ENCODE data around the gene CCNQ. TPM values are rescaled to one million over a fixed set of nuclear protein-coding genes. Genes with fewer than 3 reads are reported as not detected.

Gene CCNQ
- polyA plus RNA-seq, 1 of the 3 experiments (the other 2 are of a cell fraction), result 45.3 TPM

DNA sequence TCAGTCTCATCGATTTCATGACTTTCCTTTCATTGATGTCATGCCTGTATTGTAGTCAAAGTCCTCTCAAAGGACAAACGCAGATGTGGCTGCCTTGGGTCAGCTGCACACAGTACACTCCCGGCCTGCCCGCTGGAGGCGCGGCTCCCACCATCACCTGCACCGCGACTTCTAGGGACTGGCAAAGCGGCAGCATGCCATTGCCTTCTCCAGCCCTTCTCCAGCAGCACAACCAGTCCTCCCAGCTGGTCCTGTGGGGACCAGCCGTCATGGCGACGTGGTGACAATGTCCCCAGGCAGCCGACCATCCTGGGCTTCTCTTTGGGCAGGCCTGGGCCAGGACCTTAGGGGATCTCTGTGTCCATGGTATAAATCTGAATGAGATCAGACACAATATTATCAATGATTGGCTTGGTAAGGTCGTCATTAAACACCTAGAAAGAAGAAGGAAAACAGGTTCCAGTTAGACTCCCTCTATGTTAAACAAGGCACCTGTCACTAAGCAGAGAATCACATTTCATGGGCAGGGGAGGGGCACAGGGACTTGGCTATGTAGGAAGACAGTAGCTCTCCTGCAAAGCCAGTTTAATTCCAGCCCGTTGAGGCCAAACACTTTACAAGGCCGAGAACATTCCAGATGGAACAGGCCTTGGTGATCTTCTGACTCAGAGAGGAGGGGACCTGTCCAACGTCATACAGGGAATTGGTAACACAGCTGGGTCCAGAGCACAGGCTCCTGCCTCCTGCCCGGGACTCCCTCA lies 10.7 kb downstream of the CCNQ start:
- ChIA-PET CTCF (no interaction called here), POLR2A (no interaction called here)
- H3K4me1 ChIP-seq (ENCODE audit: control insufficient read depth in 1 of 2, insufficient read depth in 2 of 2, low read depth in 1 of 2, low read length in 1 of 2), result peaks cover 0 to 11% of the 10 kb centered on the region in 2 experiments; a peak in 1 of 4 replicates
- H3K9me2 ChIP-seq, result no peaks in the 10 kb centered on the region
- TF ChIP-seq JUND (IDR thresholded peaks at IDR 0.05), result no peak
- TF ChIP-seq FOSL2 (IDR thresholded peaks at IDR 0.05; ENCODE audit: borderline replicate concordance, low read depth), result no peak
- no peak overlapping the region for H3K4me2 ChIP-seq
- peaks cover 0 to 8% of the 10 kb centered on the region in 2 experiments for H3K36me3 ChIP-seq (replicated peaks in 1 of 2; ENCODE audit: control insufficient read depth in 1 of 2, insufficient read depth in 2 of 2, low read length in 1 of 2)
- no peaks in the 10 kb centered on the region for H3K9me3 ChIP-seq
- H4K20me1 ChIP-seq (ENCODE audit: insufficient read depth), result no peaks in the 10 kb centered on the region
- H3K4me3 ChIP-seq (ENCODE audit: low read depth in 2 of 2, low read length in 1 of 2), result no peak overlapping the region
- no peak overlapping the region for H2AFZ ChIP-seq (ENCODE audit: low read depth)
- H3F3A ChIP-seq (replicated peaks; ENCODE audit: insufficient read depth), result no peaks in the 10 kb centered on the region
- 40% methylated on average over 12 of the region's 18 CpGs for WGBS (ENCODE audit: low lambda C conversion rate)
- H3K27me3 ChIP-seq (ENCODE audit: insufficient read depth), result peaks cover 21% of the 10 kb centered on the region; the same call in 1 of the 2 replicates
- H3K9ac ChIP-seq, result no peak overlapping the region
- no peak overlapping the region for H3K27ac ChIP-seq (ENCODE audit: low read depth in 2 of 2, low read length in 1 of 2)
- H3K79me2 ChIP-seq (ENCODE audit: insufficient read depth), result no peaks in the 10 kb centered on the region
- DNase-seq, result no peak

DNA sequence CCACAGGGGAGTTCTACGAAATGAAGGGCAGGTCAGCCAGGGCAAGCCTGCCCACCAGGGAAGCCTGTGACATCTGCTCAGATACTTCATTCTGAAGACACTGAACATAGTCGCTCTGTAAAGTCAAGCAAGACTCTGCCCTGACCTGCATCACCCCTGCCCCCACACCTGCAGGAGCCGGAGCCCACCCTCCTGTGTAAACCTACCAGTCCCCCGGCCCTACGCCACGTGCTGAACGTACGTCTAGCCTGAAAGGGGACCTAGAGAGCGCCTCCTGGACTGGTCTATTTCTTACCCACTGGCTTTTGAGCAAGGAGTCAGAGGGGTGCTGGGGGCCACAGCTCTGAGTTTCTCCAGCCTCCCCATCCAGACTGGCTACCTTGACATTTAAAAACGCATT lies 11.6 kb downstream of the CCNQ start:
- H3K79me2 ChIP-seq (ENCODE audit: insufficient read depth), result no peaks in the 10 kb centered on the region
- H3K27me3 ChIP-seq (ENCODE audit: insufficient read depth), result peaks cover 28% of the 10 kb centered on the region
- peaks cover 0 to 2% of the 10 kb centered on the region in 2 experiments; a peak in 1 of 4 replicates for H3K4me1 ChIP-seq (ENCODE audit: control insufficient read depth in 1 of 2, insufficient read depth in 2 of 2, low read depth in 1 of 2, low read length in 1 of 2)
- ChIA-PET POLR2A (no interaction called here), CTCF (no interaction called here)
- no peak overlapping the region for H3K4me2 ChIP-seq
- no peak overlapping the region for H3K27ac ChIP-seq (ENCODE audit: low read depth in 2 of 2, low read length in 1 of 2)
- no peaks in the 10 kb centered on the region for H3K9me3 ChIP-seq
- H3K9me2 ChIP-seq, result no peaks in the 10 kb centered on the region
- H4K20me1 ChIP-seq (ENCODE audit: insufficient read depth), result no peaks in the 10 kb centered on the region
- peaks cover 0 to 7% of the 10 kb centered on the region in 2 experiments for H3K36me3 ChIP-seq (replicated peaks in 1 of 2; ENCODE audit: control insufficient read depth in 1 of 2, insufficient read depth in 2 of 2, low read length in 1 of 2)
- DNase-seq, result no peak
- H3F3A ChIP-seq (replicated peaks; ENCODE audit: insufficient read depth), result no peaks in the 10 kb centered on the region
- no peak overlapping the region for H3K4me3 ChIP-seq (ENCODE audit: low read depth in 2 of 2, low read length in 1 of 2)
- TF ChIP-seq, protein P1, sequence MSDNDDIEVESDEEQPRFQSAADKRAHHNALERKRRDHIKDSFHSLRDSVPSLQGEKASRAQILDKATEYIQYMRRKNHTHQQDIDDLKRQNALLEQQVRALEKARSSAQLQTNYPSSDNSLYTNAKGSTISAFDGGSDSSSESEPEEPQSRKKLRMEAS (IDR thresholded peaks at IDR 0.05; ENCODE audit: low read depth), result no peak
- TF ChIP-seq TEAD4 (IDR thresholded peaks at IDR 0.05; ENCODE audit: borderline replicate concordance, insufficient read depth) (no peak), TCF12 (IDR thresholded peaks at IDR 0.05) (no peak), JUND (IDR thresholded peaks at IDR 0.05) (no peak), CHD2 (IDR thresholded peaks at IDR 0.05; ENCODE audit: low read length, partially characterized antibody) (no peak), ELF1 (IDR thresholded peaks at IDR 0.05) (no peak), FOSL2 (IDR thresholded peaks at IDR 0.05; ENCODE audit: borderline replicate concordance, low read depth) (no peak), RXRA (IDR thresholded peaks at IDR 0.05; ENCODE audit: borderline replicate concordance, low read depth) (no peak), FOXJ3 (CRISPR knock-in tag; IDR thresholded peaks at IDR 0.05) (no peak), RCOR1 (IDR thresholded peaks at IDR 0.05; ENCODE audit: low read length) (no peak), EZH2phosphoT487 (IDR thresholded peaks at IDR 0.05; ENCODE audit: borderline replicate concordance, low read depth) (no peak), GATA2 (CRISPR knock-in tag; IDR thresholded peaks at IDR 0.05) (no peak), SIN3A (IDR thresholded peaks at IDR 0.05; ENCODE audit: borderline replicate concordance, low read depth, low read length) (no peak), NRF1 (IDR thresholded peaks at IDR 0.05; ENCODE audit: low read depth, low read length) (no peak)
- TF ChIP-seq, protein P2, sequence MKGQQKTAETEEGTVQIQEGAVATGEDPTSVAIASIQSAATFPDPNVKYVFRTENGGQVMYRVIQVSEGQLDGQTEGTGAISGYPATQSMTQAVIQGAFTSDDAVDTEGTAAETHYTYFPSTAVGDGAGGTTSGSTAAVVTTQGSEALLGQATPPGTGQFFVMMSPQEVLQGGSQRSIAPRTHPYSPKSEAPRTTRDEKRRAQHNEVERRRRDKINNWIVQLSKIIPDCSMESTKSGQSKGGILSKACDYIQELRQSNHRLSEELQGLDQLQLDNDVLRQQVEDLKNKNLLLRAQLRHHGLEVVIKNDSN (IDR thresholded peaks at IDR 0.05; ENCODE audit: borderline replicate concordance, low read depth), result no peak
- TF ChIP-seq, protein P3, sequence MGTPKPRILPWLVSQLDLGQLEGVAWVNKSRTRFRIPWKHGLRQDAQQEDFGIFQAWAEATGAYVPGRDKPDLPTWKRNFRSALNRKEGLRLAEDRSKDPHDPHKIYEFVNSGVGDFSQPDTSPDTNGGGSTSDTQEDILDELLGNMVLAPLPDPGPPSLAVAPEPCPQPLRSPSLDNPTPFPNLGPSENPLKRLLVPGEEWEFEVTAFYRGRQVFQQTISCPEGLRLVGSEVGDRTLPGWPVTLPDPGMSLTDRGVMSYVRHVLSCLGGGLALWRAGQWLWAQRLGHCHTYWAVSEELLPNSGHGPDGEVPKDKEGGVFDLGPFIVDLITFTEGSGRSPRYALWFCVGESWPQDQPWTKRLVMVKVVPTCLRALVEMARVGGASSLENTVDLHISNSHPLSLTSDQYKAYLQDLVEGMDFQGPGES (IDR thresholded peaks at IDR 0.05; ENCODE audit: low read depth, low read length), result no peak
- TF ChIP-seq, protein P4, sequence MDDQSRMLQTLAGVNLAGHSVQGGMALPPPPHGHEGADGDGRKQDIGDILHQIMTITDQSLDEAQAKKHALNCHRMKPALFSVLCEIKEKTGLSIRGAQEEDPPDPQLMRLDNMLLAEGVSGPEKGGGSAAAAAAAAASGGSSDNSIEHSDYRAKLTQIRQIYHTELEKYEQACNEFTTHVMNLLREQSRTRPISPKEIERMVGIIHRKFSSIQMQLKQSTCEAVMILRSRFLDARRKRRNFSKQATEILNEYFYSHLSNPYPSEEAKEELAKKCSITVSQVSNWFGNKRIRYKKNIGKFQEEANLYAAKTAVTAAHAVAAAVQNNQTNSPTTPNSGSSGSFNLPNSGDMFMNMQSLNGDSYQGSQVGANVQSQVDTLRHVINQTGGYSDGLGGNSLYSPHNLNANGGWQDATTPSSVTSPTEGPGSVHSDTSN (IDR thresholded peaks at IDR 0.05), result no peak
- H2AFZ ChIP-seq (ENCODE audit: low read depth), result no peak overlapping the region
- no peak overlapping the region for H3K9ac ChIP-seq
- 62% methylated on average over 5 of the region's 10 CpGs for WGBS (ENCODE audit: low lambda C conversion rate)
